SK-MEL-5 (cell line): Measurements from ENCODE around the gene NTN1. TPM values are rescaled to one million over a fixed set of nuclear protein-coding genes. Genes with fewer than 3 reads are reported as not detected.

Experiments used
- DNase-seq: peaks from one replicate; pipeline ENCODE4 v3.0.0-alpha.2; 2016; ENCODE audit warnings: low read depth, low spot score
- in situ Hi-C: cut with HindIII; loops from 2 replicates; pipeline ENCODE4 v1.10.0; 2016; ENCODE audit warnings: low sequenced_read_pairs, high pct_unique_total_duplicates, low pct_unique_long_range_greater_than_20kb
- total RNA-seq: library from RNA; depleted of rRNA; stranded (reverse); fragments of >200 nt; shearing (Covaris generic); gene quantifications from 2 replicates; pipeline ENCODE4 v1.2.3, GENCODE V29; 2014

NTN1 gene
- total RNA-seq, 1 experiment from 2014 or later = 5.9 TPM

DNA sequence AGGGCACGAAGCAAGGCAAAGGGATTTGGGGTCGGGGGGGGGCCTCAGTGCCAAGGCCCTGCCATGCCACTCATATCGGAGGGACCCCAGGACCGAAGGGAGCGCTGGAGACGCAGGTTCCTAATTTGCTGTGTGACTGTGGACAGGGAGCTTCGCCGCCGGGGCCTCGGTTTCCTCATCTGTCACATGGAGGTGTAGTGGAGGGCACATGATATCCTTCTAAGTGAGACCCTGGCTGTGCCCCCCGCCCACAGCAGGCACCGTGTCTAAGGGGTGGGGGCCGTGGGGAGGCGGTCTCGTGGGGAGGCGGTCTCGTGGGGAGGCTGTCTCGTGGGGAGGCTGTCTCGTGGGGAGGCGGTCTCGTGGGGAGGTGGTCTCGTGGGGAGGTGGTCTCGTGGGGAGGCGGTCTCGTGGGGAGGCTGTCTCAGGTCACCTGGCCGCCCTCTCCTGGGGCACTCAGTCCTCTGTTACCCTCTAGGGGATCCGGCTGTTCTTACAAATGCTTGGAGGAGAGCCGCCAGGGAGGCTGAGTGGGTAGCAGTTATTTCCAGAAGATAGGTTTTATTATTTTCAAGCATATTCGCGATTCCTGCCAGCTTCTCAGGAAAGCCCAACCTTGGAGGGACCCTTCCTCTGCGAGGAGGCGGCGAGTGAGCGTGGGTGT is 205.0 kb downstream of the NTN1 start:
- in situ Hi-C loops = no loop called here
- no peak for DNase-seq

DNA sequence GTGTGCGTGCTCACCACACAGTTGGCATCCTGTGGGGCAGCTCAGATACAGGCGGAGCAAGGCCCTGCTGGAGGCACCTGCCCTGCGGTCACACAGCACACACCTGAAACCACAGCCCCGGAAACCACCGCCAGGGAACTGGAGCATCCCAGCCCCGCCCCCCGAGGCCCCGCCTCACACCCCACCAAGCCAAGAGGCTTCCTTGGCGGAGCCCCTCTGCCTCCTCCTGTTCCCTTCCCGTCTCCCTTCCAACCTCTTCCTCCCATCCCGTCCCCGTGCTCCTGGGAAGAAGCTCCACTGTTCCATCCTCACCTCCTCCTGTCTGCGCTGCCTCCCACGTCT is 205.5 kb downstream of the NTN1 start:
- in situ Hi-C loops = no loop called here
- no peak for DNase-seq

GRCh38 chr17:9227819-9228407 is 206.6 kb downstream of the NTN1 start:
- in situ Hi-C loops = no loop called here
- DNase-seq = no peak

GRCh38 chr17:9228408-9229159 is 207.3 kb downstream of the NTN1 start:
- in situ Hi-C loops = no loop called here
- DNase-seq = no peak

- DNase-seq = no peak
- in situ Hi-C loops = no loop called here
Measured at GRCh38 chr17:9229160-9229825, 208.0 kb downstream of the NTN1 start.

GRCh38 chr17:9229826-9230201 is 208.5 kb downstream of the NTN1 start:
- DNase-seq = no peak
- in situ Hi-C loops = no loop called here

- in situ Hi-C loops = no loop called here
- DNase-seq = no peak
Measured at GRCh38 chr17:9230346-9230745, 209.0 kb downstream of the NTN1 start.

DNA sequence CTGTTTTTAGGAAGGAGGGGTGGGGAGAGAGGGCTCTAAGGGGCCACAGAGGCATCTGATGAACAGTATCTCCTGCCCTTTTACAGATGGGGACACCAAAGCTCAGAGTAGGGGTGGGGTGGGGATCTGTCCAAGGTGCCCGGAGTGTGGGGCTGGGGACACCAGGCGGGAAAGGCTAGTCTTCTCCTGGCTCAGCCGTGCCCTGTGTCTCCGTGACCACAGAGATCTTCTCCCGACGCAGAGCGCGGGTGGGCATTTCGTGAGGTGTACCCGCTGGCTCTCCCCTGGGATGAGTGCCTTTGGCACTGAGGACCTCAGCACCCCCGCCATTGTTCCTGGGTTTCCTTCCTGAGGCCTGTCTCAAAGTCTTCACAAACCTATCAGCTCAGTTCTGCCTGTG is 209.6 kb downstream of the NTN1 start:
- in situ Hi-C loops = no loop called here
- no peak for DNase-seq

DNA sequence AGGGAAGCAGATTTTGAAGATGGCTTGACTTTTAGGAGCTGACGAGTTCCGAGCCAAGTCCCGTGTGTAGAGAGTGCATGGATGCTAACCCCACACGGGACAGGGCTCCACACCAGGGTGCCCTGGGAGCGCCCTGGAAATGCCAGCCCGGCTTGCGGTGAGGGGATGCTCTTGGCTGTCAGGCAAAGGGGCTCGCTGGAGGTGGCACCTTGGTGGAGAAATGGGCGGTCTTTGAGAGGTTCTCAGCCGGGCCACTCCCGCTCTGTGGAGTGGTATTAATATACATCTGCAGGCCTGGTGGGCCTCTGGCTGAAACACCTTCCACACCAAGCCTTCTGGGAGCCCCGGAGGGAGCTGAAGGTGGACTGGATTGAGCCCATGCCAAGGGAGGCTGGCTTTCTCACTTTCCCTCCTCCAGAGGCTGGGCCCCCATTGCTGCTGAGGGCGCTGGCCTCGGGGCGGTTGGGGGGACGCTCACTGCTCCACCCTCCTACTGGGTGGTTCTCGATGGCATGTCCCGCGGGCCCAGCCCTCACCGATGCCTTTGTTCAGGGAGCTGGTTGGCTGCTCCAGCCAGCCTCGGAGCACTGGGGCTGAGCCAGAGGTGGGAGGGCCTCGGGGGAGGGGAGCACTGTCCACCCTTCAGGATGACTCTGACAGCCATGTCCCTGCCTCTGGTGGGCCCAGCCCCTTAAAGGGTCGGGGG is 210.3 kb downstream of the NTN1 start:
- DNase-seq = no peak
- in situ Hi-C loops = no loop called here

- no peak for DNase-seq
- in situ Hi-C loops = no loop called here
Measured at GRCh38 chr17:9232155-9232475, 210.8 kb downstream of the NTN1 start.

GRCh38 chr17:9232591-9233270 is 211.4 kb downstream of the NTN1 start:
- in situ Hi-C loops = no loop called here
- DNase-seq = no peak

DNA sequence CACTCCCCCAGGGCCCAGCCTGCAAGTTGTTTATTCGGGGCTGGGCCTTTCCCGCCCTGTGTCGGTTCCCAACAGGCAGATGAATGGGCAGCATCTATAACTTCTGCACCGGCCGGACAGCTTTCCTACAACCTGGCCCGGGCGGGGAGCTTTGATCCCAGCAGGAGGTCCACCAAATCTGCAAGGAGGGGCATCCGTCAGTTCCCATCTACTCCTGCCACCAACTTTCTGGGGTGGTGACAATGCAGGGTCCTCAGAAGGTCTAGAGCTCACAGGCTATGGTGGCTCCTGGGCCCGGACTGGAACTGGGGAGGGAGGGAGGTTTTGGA is 211.9 kb downstream of the NTN1 start:
- in situ Hi-C loops = no loop called here
- DNase-seq = no peak

GRCh38 chr17:9233761-9234160 is 212.5 kb downstream of the NTN1 start:
- in situ Hi-C loops = no loop called here
- DNase-seq = no peak

- in situ Hi-C loops = no loop called here
- DNase-seq = no peak
Measured at GRCh38 chr17:9234389-9234945, 213.2 kb downstream of the NTN1 start.

DNA sequence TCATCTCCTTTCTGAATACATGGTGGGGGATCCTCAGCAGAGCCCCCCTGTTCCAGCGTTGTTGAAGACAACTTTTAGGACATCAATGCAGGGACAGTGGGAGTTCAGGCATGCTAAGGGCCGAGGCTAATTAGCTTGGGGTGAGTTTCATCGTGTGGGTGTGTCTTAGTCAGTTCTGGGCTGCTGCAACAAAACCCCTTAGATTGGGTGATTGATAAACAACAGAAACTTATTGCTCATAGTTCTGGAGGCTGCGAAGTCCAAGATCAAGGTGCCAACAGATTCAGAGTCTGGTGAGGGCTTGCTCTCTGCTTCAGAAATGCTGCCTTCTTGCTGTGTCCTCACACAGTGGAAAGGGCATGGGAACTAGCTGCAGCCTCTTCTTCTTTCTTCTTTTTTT is 214.0 kb downstream of the NTN1 start:
- DNase-seq = no peak
- in situ Hi-C loops = no loop called here

- in situ Hi-C loops = no loop called here
- DNase-seq = no peak
Measured at GRCh38 chr17:9236286-9237052, 215.2 kb downstream of the NTN1 start.

DNA sequence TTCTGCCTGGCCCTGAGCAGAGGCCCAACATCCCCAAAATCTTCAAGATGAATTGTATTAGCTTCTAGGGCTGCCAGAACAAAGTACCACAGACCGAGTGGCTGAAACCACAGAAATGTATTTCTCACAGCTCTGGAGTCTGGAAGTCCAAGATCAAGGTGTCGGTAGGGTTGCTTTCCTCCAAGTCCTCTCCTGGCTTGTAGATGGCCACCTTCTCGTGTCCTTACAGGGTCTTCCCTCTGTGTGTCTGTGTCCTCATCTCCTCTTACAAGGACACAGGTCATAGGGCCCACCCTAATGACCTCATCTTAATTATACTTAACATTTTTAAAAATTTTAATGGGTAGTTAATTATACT is 215.7 kb downstream of the NTN1 start:
- in situ Hi-C loops = no loop called here
- DNase-seq = no peak
